Measurements from ENCODE around the gene CDR2L.
A peak's percentile ranks its signal among the peaks of the same experiment; 100 is the strongest.
"Not testable (repeated sequence)": the region's sequence is repeated elsewhere in the genome, so short reads cannot be mapped to it uniquely, and the experiment has no call there.

Gene CDR2L

DNA sequence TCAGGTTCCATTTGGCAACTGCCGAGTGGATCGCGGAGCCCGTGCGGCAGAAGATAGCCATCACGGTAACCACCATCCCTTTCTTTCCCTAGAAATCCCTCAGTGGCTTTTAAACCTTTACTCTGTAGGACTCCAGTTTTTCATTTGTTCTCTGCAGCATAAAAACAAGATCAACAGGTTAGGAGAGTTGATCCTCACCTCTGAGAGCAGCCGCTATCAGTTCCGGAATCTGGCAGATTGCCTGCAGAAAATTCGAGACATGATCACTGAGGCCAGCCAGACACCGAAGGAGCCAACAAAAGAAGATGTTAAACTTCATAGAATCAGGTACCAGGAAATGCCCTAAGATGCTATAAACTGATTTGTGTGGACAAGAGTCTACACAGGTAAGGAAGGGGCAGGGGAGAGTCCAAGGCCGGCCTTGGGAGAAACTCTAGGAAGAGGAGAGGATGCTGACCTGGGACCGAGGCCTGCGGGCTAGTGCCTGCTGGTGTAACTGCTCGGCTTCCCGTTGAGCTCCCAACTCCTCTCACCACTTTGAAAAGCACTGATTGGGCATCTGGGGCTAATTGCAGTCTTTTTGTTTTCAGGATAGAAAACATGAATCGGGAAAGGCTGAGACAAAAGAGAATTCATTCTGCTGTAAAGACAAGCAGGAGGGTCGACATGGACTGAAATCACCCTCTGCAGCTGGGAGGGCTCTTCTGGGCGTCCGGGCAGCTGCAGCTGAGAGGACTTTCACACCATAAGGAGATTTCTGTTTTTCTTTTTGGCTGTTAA lies 33.1 kb downstream of the CDR2L start:
- Histone ChIP-seq H3K27me3 (no peaks in the 10 kb centered on the region), H3K4me3 (no peak overlapping the region), H3K9me3 (no peaks in the 10 kb centered on the region), H3K4me1 (no peaks in the 10 kb centered on the region), H3K27ac (no peak overlapping the region), H3K36me3 (peaks cover 25 to 70% (median 33%) of the 10 kb centered on the region in 3 donors)
- TF ChIP-seq, protein P1, sequence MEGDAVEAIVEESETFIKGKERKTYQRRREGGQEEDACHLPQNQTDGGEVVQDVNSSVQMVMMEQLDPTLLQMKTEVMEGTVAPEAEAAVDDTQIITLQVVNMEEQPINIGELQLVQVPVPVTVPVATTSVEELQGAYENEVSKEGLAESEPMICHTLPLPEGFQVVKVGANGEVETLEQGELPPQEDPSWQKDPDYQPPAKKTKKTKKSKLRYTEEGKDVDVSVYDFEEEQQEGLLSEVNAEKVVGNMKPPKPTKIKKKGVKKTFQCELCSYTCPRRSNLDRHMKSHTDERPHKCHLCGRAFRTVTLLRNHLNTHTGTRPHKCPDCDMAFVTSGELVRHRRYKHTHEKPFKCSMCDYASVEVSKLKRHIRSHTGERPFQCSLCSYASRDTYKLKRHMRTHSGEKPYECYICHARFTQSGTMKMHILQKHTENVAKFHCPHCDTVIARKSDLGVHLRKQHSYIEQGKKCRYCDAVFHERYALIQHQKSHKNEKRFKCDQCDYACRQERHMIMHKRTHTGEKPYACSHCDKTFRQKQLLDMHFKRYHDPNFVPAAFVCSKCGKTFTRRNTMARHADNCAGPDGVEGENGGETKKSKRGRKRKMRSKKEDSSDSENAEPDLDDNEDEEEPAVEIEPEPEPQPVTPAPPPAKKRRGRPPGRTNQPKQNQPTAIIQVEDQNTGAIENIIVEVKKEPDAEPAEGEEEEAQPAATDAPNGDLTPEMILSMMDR (IDR thresholded peaks at IDR 0.05), result no peak
- intact Hi-C loops (cut with DNase I; ENCODE audit: low total_unique reads), result no loop called here
- no peak for DNase-seq

DNA sequence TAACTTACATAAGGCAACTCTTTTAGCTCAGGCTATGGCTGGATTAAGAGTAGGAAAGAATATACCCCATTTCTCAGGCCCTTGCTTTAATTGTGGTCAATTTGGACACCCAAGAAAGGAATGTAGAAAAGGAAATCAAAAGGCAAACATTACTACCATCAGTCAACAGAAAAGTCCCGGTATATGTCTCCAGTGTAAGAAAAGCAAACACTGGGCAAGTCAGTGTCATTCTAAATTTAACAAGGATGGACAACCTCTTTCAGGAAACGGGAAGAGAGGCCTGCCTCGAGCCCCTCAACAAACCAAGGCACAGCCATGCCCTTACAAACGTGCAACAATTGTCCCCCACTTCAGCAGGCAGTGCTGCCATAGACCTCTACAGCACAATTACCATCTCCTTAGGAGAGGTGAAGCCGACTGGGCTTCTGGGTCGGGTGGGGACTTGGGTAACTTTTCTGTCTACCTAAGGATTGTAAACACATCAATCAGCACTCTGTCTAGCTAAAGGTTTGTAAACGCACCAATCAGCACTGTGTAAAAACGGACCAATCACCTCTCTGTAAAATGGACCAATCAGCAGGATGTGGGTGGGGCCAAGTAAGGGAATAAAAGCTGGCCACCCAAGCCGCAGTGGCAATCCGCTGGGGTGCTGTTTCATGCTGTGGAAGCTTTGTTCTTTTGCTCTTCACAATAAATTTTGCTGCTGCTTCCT lies 37.4 kb downstream of the CDR2L start:
- TF ChIP-seq, protein P1 (IDR thresholded peaks at IDR 0.05), result no peak

DNA sequence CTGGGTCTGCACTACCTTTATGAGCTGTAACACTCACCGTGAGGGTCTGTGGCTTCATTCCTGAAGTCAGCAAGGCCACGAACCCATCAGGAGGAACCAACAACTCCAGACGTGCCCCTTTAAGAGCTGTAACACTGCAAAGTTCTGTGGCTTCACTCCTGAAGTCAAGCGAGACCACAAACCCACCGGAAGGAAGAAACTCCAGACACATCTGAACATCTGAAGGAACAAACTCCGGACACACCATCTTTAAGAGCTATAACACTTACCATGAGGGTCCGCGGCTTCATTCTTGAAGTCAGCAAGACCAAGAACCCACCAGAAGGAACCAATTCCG lies 37.9 kb downstream of the CDR2L start:
- H3K27ac ChIP-seq; H3K27me3 ChIP-seq; intact Hi-C loops (cut with DNase I; ENCODE audit: low total_unique reads); H3K9me3 ChIP-seq; H3K4me1 ChIP-seq; H3K4me3 ChIP-seq: not testable (repeated sequence)
- H3K36me3 ChIP-seq, result peaks cover 14 to 28% (median 25%) of the 10 kb centered on the region in 3 donors
- DNase-seq, result peak in 1 of 2 donors; percentile 29

More for the DNA sequence above, 37.4 kb downstream of the CDR2L start:
- Histone ChIP-seq H3K27me3 (no peaks in the 10 kb centered on the region), H3K27ac (no peak overlapping the region), H3K36me3 (peaks cover 19 to 33% (median 30%) of the 10 kb centered on the region in 3 donors), H3K4me3 (no peak overlapping the region), H3K4me1 (no peaks in the 10 kb centered on the region), H3K9me3 (no peaks in the 10 kb centered on the region)
- DNase-seq, result no peak
- intact Hi-C loops (cut with DNase I; ENCODE audit: low total_unique reads), result no loop called here

DNA sequence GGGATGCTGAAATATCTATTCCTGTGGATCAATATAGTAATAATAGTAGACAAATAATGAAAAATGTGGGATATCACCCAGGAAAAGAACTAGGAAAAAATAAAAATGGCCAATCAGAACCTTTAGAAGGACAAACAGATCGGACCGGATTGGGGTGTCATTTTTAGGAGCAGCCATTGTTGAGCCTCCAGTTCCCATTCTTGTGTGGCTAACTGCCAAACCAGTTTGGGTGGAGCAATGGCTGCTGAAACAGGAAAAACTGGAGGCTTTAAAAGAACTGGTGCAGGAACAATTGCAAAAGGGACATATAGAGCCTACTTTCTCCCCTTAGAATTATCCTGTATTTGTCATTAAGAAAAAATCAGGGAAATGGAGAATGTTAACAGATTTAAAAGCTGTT lies 39.2 kb downstream of the CDR2L start:
- H3K4me1 ChIP-seq; H3K9me3 ChIP-seq; H3K27me3 ChIP-seq; H3K27ac ChIP-seq; intact Hi-C loops (cut with DNase I; ENCODE audit: low total_unique reads); H3K4me3 ChIP-seq: not testable (repeated sequence)
- peak; percentile 45 to 64 for DNase-seq
- H3K36me3 ChIP-seq, result peaks cover 1 to 15% (median 12%) of the 10 kb centered on the region in 3 donors

DNA sequence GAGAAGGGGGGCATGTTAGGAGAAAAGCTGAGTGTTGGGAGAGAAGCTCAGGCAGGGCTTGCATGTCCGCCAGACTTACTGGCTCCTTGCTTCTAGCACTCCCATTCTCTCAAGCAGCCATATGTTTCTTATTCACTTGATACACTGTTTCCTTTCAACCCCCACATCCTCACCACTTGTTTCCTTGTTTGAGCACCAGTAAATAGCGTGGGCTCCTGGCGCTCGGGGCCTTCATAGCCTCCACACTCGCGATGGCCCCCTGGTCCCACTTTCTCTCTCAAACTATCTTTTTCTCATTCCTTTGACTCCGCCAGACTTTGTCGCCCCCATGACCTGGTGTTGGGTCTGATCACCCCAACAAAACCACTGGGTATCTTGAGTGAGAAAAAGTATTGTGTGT lies 42.7 kb downstream of the CDR2L start:
- intact Hi-C loops (cut with DNase I; ENCODE audit: low total_unique reads), result loop anchor here (5.0 kb wide), 1 partner anchor 43 kb away; the partner anchor contains the start of gene CDR2L
- no peaks in the 10 kb centered on the region for H3K36me3 ChIP-seq

DNA sequence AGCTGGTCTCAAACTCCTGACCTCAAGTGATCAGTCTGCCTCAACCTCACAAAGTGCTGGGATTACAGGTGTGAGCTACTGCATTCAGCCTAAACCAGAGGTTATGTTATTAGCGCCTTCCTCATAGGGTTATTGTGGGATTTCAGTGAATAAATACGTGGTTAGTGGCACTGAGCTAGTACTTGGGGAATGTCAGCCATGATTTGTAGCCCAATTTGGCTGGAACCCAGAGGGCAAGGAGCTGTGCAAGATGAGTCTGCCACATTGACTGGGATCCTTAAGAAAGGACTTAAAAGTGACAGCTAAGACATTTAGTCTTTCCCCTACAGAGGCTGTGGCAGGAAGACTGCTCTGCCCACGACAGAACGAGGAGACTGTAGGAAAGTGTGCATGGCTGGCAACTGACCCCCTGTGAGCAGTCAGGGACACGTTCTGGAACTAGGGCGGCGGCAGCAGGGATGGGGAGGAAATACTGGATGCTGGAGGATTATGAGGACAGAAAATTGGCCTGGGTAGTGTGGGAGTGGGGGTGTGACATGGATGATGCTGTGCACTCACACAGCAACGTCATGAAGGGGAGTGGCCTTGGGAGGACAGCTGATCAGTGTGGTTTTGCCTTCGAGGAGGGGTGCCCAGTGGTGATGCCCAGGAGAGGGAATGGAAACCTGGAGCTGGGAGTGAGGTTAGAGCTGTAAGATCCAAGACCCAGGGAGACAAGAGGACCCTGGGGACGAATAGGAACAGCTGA lies 44.7 kb downstream of the CDR2L start:
- intact Hi-C loops (cut with DNase I; ENCODE audit: low total_unique reads), result loop anchor here (5.0 kb wide), 1 partner anchor 45 kb away; the partner anchor contains the start of gene CDR2L
- Histone ChIP-seq H3K4me3 (peak overlapping the region; percentile 71 to 96), H3K27ac (peak overlapping the region; percentile 95 to 97), H3K9me3 (no peaks in the 10 kb centered on the region), H3K27me3 (no peaks in the 10 kb centered on the region), H3K36me3 (no peaks in the 10 kb centered on the region), H3K4me1 (peaks cover 0 to 30% (median 22%) of the 10 kb centered on the region in 4 donors)
- peak; percentile 88 to 90 for DNase-seq
- TF ChIP-seq, protein P1 (IDR thresholded peaks at IDR 0.05), result no peak

More for the DNA sequence above, 42.7 kb downstream of the CDR2L start:
- TF ChIP-seq, protein P1 (IDR thresholded peaks at IDR 0.05), result no peak
- peak in 1 of 2 donors; percentile 33 for DNase-seq
- Histone ChIP-seq H3K4me1 (peaks cover 0 to 23% (median 19%) of the 10 kb centered on the region in 4 donors), H3K27me3 (no peaks in the 10 kb centered on the region), H3K4me3 (no peak overlapping the region), H3K27ac (no peak overlapping the region), H3K9me3 (no peaks in the 10 kb centered on the region)
